A673 (cell line): ENCODE measurements around the gene TMEM14C. TPM values are rescaled to one million over a fixed set of nuclear protein-coding genes. Genes with fewer than 3 reads are reported as not detected.

Source experiments
- BruUV-seq: library from RNA; stranded (reverse); fragments of 400-500 nt; replicated peaks from 2 replicates; lab custom pipeline; 2021; lab: Mats Ljungman, UMichigan
- CTCF ChIA-PET: fragments of 300-600 bp; sonication (Branson Sonifier 250); formaldehyde crosslinking; loops from one replicate; lab custom pipeline; 2022; ENCODE audit warnings: antibody characterized with exemption; lab: Charles Lee
- POLR2A ChIA-PET: fragments of 300-600 bp; sonication (Branson Sonifier 250); formaldehyde crosslinking; loops from one replicate; lab custom pipeline; 2022; ENCODE audit warnings: antibody characterized with exemption; ENCODE audit not compliant: low non-redundant PET; lab: Charles Lee
- DNase-seq: peaks from one replicate; pipeline ENCODE4 v3.0.0-alpha.2; 2015; ENCODE audit warnings: low spot score
- H3K27ac ChIP-seq: fragments of 200-600 bp; sonication (generic); 2 replicates; pipeline ENCODE4 v1.5.1; 2016; ENCODE audit warnings: mixed run types, low read depth, mild to moderate bottlenecking, mixed read lengths, antibody characterized with exemption, low read length; ENCODE audit not compliant: poor library complexity, severe bottlenecking
- H3K27me3 ChIP-seq: fragments of 200-600 bp; sonication (generic); replicated peaks from 2 replicates; pipeline ENCODE4 v1.6.1; 2017; ENCODE audit warnings: mixed run types, low read depth, mild to moderate bottlenecking, mixed read lengths, antibody characterized with exemption, low read length; ENCODE audit not compliant: insufficient read depth, poor library complexity
- H3K36me3 ChIP-seq: fragments of 200-600 bp; sonication (generic); 2 replicates; pipeline ENCODE4 v1.6.1; 2016; ENCODE audit warnings: mixed run types, mild to moderate bottlenecking, mixed read lengths, antibody characterized with exemption, low read length; ENCODE audit not compliant: insufficient read depth, poor library complexity, severe bottlenecking
- H3K4me1 ChIP-seq: fragments of 200-600 bp; sonication (generic); 2 replicates; pipeline ENCODE4 v1.6.1; 2017; ENCODE audit warnings: mixed run types, mild to moderate bottlenecking, mixed read lengths, antibody characterized with exemption, low read length; ENCODE audit not compliant: insufficient read depth, poor library complexity, severe bottlenecking
- H3K4me3 ChIP-seq: fragments of 200-600 bp; sonication (generic); 2 replicates; pipeline ENCODE4 v1.5.1; 2016; ENCODE audit warnings: low read depth, mixed run types, mild to moderate bottlenecking, mixed read lengths, low read length; ENCODE audit not compliant: poor library complexity, severe bottlenecking
- H3K9me3 ChIP-seq: fragments of 200-600 bp; sonication (generic); 2 replicates; pipeline ENCODE4 v1.6.1; 2016; ENCODE audit warnings: mixed run types, low read depth, mild to moderate bottlenecking, mixed read lengths, antibody characterized with exemption, low read length; ENCODE audit not compliant: poor library complexity, severe bottlenecking
- CTCF ChIP-seq: fragments of 300-800, 200-600 bp; sonication (generic); conservative IDR thresholded peaks from 2 replicates; pipeline ENCODE4 v1.5.1; 2017; ENCODE audit warnings: low read depth, mild to moderate bottlenecking, antibody characterized with exemption, low read length, moderate library complexity, mixed read lengths
- EZH2 ChIP-seq: fragments of 200-600 bp; sonication (generic); IDR thresholded peaks from 2 replicates; pipeline ENCODE4 v1.6.1; 2017; ENCODE audit warnings: borderline replicate concordance, low read depth, mild to moderate bottlenecking, mixed read lengths, antibody characterized with exemption, low read length; ENCODE audit not compliant: poor library complexity, severe bottlenecking
- intact Hi-C: fragments of 100-400 bp; cut with micrococcal nuclease; formaldehyde crosslinking; loops from one replicate; pipeline ENCODE4 v1.10.0; 2022; ENCODE audit not compliant: unreplicated experiment
- total RNA-seq: library from RNA; stranded (reverse); gene quantifications from 2 replicates; pipeline ENCODE4 v1.2.3, GENCODE V29; 2021

The TMEM14C gene
- total RNA-seq, 1 experiment from 2014 or later = 68.3 TPM

GRCh38 chr6:10725044-10725443 is 2.2 kb downstream of the TMEM14C start:
- Histone ChIP-seq H3K9me3 (no peaks in the 10 kb centered on the region), H3K4me3 (no peak overlapping the region), H3K27me3 (no peaks in the 10 kb centered on the region), H3K36me3 (peaks cover 5% of the 10 kb centered on the region), H3K4me1 (peaks cover 15% of the 10 kb centered on the region), H3K27ac (no peak overlapping the region)
- ChIA-PET CTCF (no interaction called here), POLR2A (no interaction called here)
- no peak for TF ChIP-seq EZH2
- intact Hi-C loops = no loop called here
- no TSS peak for BruUV-seq
- no peak for DNase-seq

- H3K4me1 ChIP-seq = peaks cover 15% of the 10 kb centered on the region
- H3K27me3 ChIP-seq = no peaks in the 10 kb centered on the region
- no peaks in the 10 kb centered on the region for H3K9me3 ChIP-seq
- DNase-seq = no peak
- no TSS peak for BruUV-seq
- no peak overlapping the region for H3K27ac ChIP-seq
- ChIA-PET POLR2A (interaction anchor here (0.7 kb wide), 1 partner anchor 28 kb away, joined by 3 read pairs; no protein-coding TSS in a partner anchor), CTCF (no interaction called here)
- peaks cover 8% of the 10 kb centered on the region for H3K36me3 ChIP-seq
- intact Hi-C loops = no loop called here
- H3K4me3 ChIP-seq = no peak overlapping the region
- no peak for TF ChIP-seq CTCF
Observed at GRCh38 chr6:10725716-10726115, 2.8 kb downstream of the TMEM14C start.

- Histone ChIP-seq H3K27ac (no peak overlapping the region), H3K36me3 (peaks cover 10% of the 10 kb centered on the region), H3K4me3 (no peak overlapping the region), H3K9me3 (no peaks in the 10 kb centered on the region), H3K4me1 (no peaks in the 10 kb centered on the region), H3K27me3 (no peaks in the 10 kb centered on the region)
- ChIA-PET CTCF (no interaction called here), POLR2A (no interaction called here)
- no TSS peak for BruUV-seq
- intact Hi-C loops = no loop called here
- DNase-seq = no peak
- no peak for TF ChIP-seq EZH2
- no peak for TF ChIP-seq CTCF
Observed at GRCh38 chr6:10730254-10730653, 7.4 kb downstream of the TMEM14C start.

- no peaks in the 10 kb centered on the region for H3K27me3 ChIP-seq
- H3K36me3 ChIP-seq = peaks cover 10% of the 10 kb centered on the region
- BruUV-seq = no TSS peak
- ChIA-PET CTCF (no interaction called here), POLR2A (no interaction called here)
- intact Hi-C loops = no loop called here
- DNase-seq = no peak
- TF ChIP-seq CTCF (no peak), EZH2 (no peak)
- H3K27ac ChIP-seq = no peak overlapping the region
- no peaks in the 10 kb centered on the region for H3K4me1 ChIP-seq
- H3K4me3 ChIP-seq = no peak overlapping the region
- no peaks in the 10 kb centered on the region for H3K9me3 ChIP-seq
Observed at GRCh38 chr6:10733151-10733715, 10.4 kb downstream of the TMEM14C start.
